Progenitor cell of endocrine pancreas (in vitro differentiated cells): ENCODE measurements around the gene PACSIN1. TPM values are rescaled to one million over a fixed set of nuclear protein-coding genes. Genes with fewer than 3 reads are reported as not detected.

ENCODE experiments used
- DNase-seq: peaks from one replicate; pipeline ENCODE4 v3.0.0; 2021; ENCODE audit warnings: low spot score; ENCODE audit not compliant: unreplicated experiment
- H3K27ac Mint-ChIP-seq: 2 replicates; pipeline ENCODE4 v1.8.0; 2021; ENCODE audit warnings: mild to moderate bottlenecking, moderate library complexity, mixed read lengths
- H3K27me3 Mint-ChIP-seq: 2 replicates; pipeline ENCODE4 v1.8.0; 2021; ENCODE audit warnings: mixed read lengths
- H3K36me3 Mint-ChIP-seq: 2 replicates; pipeline ENCODE4 v1.8.0; 2022; ENCODE audit warnings: mixed read lengths; ENCODE audit not compliant: insufficient read depth
- H3K4me1 Mint-ChIP-seq: 2 replicates; pipeline ENCODE4 v1.8.0; 2021; ENCODE audit warnings: low read depth, mixed read lengths
- H3K4me3 Mint-ChIP-seq: 2 replicates; pipeline ENCODE4 v1.8.0; 2021; ENCODE audit warnings: low read depth, mild to moderate bottlenecking, moderate library complexity, mixed read lengths
- H3K9me3 Mint-ChIP-seq: 2 replicates; pipeline ENCODE4 v1.8.0; 2021; ENCODE audit warnings: low read depth, mixed read lengths
- CTCF ChIP-seq: fragments of 200-600 bp; sonication (generic); IDR thresholded peaks from one replicate; pipeline ENCODE4 v1.5.0; 2021; ENCODE audit warnings: antibody characterized with exemption, mild to moderate bottlenecking; ENCODE audit not compliant: unreplicated experiment
- total RNA-seq: library from RNA; stranded (reverse); gene quantifications from 2 replicates; pipeline ENCODE4 v1.2.1, GENCODE V29; 2021

Gene PACSIN1
- total RNA-seq, 1 donor from 2014 or later = 0.72 TPM

GRCh38 chr6:34519971-34520644, 54.2 kb downstream of the PACSIN1 start:
- no peaks in the 10 kb centered on the region for H3K36me3 Mint-ChIP-seq
- no peak for DNase-seq
- no peaks in the 10 kb centered on the region for H3K4me1 Mint-ChIP-seq
- H3K4me3 Mint-ChIP-seq = no peak overlapping the region
- peak overlapping the region; percentile 16 for H3K27ac Mint-ChIP-seq
- no peak for TF ChIP-seq CTCF
- no peaks in the 10 kb centered on the region for H3K9me3 Mint-ChIP-seq
- H3K27me3 Mint-ChIP-seq = peaks cover 33% of the 10 kb centered on the region

- H3K9me3 Mint-ChIP-seq = no peaks in the 10 kb centered on the region
- no peak for TF ChIP-seq CTCF
- no peak overlapping the region for H3K4me3 Mint-ChIP-seq
- peak overlapping the region; percentile 16 for H3K27ac Mint-ChIP-seq
- no peaks in the 10 kb centered on the region for H3K4me1 Mint-ChIP-seq
- no peak for DNase-seq
- H3K27me3 Mint-ChIP-seq = peaks cover 28% of the 10 kb centered on the region
- no peaks in the 10 kb centered on the region for H3K36me3 Mint-ChIP-seq
These were observed 55.0 kb downstream of the PACSIN1 start for GRCh38 chr6:34520645-34521462.

- Mint-ChIP-seq H3K36me3 (no peaks in the 10 kb centered on the region), H3K27me3 (peaks cover 28% of the 10 kb centered on the region), H3K4me3 (no peak overlapping the region), H3K9me3 (no peaks in the 10 kb centered on the region), H3K4me1 (no peaks in the 10 kb centered on the region), H3K27ac (no peak overlapping the region)
- TF ChIP-seq CTCF = no peak
- no peak for DNase-seq
These were observed 55.8 kb downstream of the PACSIN1 start for GRCh38 chr6:34521463-34522285.

GRCh38 chr6:34522761-34523160, 56.9 kb downstream of the PACSIN1 start:
- Mint-ChIP-seq H3K4me3 (no peak overlapping the region), H3K9me3 (no peaks in the 10 kb centered on the region), H3K27ac (peak overlapping the region; percentile 48), H3K4me1 (peaks cover 2% of the 10 kb centered on the region), H3K27me3 (peaks cover 22% of the 10 kb centered on the region), H3K36me3 (no peaks in the 10 kb centered on the region)
- TF ChIP-seq CTCF = no peak
- DNase-seq = no peak
